GM21360 (cell line): ENCODE results near the gene VAT1.

Experiments used
- ATAC-seq: cut with Tn5 transposase; IDR thresholded peaks from one replicate; pipeline ENCODE4 v1.9.1; 2021; ENCODE audit warnings: mild to moderate bottlenecking, moderate library complexity; ENCODE audit not compliant: unreplicated experiment

Gene VAT1

GRCh38 chr17:43027091-43028032 lies 5.2 kb upstream of the VAT1 start:
- no peak for ATAC-seq

DNA sequence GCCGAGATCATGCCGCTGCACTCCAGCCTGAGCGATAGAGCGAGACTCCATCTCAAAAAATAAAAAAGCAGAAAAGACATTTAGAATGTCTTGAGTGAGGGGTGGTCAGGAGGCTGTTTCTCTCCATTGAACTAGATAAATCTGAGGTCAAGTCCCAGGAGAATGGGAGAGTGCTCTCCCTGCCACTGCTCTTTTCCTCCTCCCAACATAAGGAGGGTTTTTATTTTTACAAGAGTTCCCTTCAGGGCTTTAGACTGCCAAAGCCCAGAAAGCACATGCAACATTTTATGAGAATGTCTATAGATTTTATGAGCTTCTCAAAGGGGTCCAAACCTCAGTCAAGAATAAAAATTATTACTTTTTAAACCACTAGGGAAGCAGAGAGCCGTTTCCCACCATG lies 4.4 kb upstream of the VAT1 start:
- no peak for ATAC-seq

- ATAC-seq: no peak
These were observed 3.8 kb upstream of the VAT1 start for GRCh38 chr17:43025766-43026537.

GRCh38 chr17:43025290-43025657 lies 3.1 kb upstream of the VAT1 start:
- ATAC-seq: no peak

- ATAC-seq: no peak
These were observed 2.5 kb upstream of the VAT1 start, which contains the start of gene RND2 for GRCh38 chr17:43024407-43025289. Gene RND2 (plus strand): TSS chr17:43025231. CDS start chr17:43025348, 117 bp downstream.

- ATAC-seq: no peak
These were observed 1.1 kb downstream of the VAT1 start for GRCh38 chr17:43020789-43021740.

- no peak for ATAC-seq
These were observed 2.1 kb downstream of the VAT1 start for GRCh38 chr17:43020030-43020621.

DNA sequence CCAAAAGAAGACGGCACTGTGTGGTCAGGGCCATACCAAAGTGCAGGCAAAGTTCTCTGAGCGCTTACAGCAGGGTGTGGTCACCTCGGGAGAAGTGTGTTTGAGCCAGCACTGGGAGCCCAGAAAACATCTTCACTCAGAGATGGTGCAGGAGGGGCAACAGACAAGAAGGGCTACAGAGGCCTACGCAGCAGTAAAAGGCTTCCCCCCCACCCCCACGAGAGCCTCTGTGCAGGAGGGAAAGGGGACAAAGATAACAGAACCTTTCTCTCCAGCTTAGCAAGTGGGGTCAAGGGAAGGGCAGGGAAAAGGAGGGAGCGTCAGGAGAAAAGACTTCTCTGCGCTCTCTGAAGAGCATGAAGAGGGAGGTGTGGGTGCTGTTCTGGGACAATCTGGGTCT lies 2.8 kb downstream of the VAT1 start:
- ATAC-seq: no peak

DNA sequence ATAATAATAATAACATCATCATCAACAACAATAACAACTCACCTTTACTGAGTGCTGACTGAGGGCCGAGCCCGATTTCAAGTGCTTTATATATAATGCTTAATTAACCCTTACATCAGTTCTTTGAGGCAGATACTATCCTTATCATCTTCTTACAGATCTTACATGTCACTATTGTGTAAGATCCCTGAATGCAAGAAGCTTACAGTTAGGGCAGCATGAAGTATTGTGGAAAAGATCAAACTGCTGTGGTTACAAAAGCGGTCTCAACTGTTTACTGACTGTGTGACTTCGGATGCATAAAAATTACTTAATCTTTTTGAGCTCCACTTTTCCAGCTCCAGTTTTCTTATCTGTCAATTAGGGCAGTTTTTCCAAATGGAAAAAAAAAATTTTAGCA lies 3.3 kb downstream of the VAT1 start:
- no peak for ATAC-seq

- ATAC-seq: no peak
These were observed 4.0 kb downstream of the VAT1 start for GRCh38 chr17:43018008-43018853.

DNA sequence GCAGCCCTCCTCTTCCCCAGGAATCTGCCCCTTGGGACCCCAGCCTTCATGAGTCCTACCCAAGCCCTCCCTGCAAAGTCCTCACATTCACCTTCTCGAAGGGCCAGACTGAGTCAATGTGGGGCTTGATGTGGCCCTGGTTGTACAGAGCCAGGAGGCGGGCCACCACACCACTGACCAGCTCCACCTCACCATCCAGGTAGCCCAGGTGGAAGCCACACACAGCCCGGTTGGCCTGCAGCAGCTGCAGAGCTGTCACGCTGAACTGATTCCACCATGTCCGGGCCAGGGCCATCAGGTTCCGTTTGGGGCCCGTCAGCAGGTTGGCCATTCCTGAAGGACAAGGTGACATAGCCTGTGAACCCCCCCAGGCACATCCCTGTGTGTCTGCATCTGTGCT lies 6.0 kb downstream of the VAT1 start:
- ATAC-seq: no peak

DNA sequence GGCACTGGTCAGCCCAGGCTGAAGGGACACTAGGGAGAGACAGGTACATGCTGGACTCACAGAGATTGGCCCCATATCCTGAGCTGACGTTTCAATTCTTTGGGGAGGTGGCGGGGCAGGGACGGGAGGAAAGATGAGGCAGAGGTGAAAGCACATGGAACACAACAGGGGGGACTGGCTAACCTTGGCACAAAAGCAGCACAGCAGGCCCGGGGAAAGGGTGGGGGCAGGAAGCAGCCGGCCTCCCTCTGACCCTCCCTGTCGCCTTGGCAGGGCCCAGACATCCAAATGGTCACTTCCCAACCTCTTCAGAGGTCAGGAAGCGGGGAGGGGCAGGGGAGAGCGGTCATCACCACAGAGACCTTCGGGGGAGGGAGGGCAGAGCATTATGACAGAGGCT lies 6.6 kb downstream of the VAT1 start:
- no peak for ATAC-seq

GRCh38 chr17:43014649-43015542 lies 7.3 kb downstream of the VAT1 start:
- no peak for ATAC-seq

DNA sequence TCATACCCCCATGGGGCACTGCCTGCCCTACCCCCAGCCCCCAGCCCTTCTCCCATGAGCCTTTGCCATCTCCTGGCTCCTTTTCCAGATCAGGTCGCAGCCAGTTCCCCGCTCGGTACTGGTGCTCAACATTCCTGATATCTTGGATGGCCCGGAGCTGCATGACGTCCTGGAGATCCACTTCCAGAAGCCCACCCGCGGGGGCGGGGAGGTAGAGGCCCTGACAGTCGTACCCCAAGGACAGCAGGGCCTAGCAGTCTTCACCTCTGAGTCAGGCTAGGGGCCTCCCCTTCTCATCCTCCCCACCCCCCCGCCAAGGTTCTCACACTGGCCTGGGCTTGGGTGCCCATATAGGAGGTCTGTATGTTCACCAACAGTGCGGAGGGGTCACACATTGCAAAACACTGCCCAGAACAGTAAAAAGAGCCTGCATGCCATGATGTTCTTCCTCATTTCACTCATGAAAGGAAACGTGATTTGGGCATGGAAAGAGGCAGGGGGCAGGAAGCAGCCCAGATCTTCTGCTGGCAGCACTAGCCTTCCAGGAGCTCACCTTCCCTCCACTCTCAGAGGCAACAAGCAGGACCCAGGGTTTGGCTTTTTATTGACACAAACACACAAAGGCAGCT lies 8.1 kb downstream of the VAT1 start:
- ATAC-seq: no peak

DNA sequence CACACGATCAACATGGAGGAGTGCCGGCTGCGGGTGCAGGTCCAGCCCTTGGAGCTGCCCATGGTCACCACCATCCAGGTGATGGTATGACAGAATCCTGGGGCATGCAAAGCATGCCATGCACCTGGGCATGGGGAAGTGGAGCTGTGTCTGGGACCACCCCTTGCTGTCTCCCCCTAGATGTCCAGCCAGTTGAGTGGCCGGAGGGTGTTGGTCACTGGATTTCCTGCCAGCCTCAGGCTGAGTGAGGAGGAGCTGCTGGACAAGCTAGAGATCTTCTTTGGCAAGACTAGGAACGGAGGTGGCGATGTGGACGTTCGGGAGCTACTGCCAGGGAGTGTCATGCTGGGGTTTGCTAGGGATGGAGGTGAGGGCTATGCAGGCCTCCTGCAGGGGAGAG lies 8.9 kb downstream of the VAT1 start:
- ATAC-seq: no peak

GRCh38 chr17:43011728-43012472 lies 10.3 kb downstream of the VAT1 start:
- ATAC-seq: no peak
